ENCODE data around the gene GNB5. TPM values are rescaled to one million over a fixed set of nuclear protein-coding genes. Genes with fewer than 3 reads are reported as not detected.

GNB5 gene
- total RNA-seq, 1 experiment from 2014 or later: 29.8 TPM

GRCh38 chr15:52220937-52221660 lies 29.9 kb upstream of the GNB5 start:
- no peak overlapping the region for H2BK12ac ChIP-seq (ENCODE audit: insufficient read length, low read depth, low read length)
- H2AK5ac ChIP-seq (ENCODE audit: insufficient read length, low read length): no peak overlapping the region
- Mint-ChIP-seq H3K4me1 (no peaks in the 10 kb centered on the region), H3K4me3 (no peak overlapping the region), H3K9me3 (no peaks in the 10 kb centered on the region), H3K27ac (0 out of 7 replicates have a peak overlapping the region, but pooled peaks of 1 of the 3 experiments have one; percentile 17), H3K27me3 (ENCODE audit: low read depth) (no peaks in the 10 kb centered on the region), H3K36me3 (ENCODE audit: insufficient read depth in 1 of 3, low read depth in 3 of 3) (peaks cover 20 to 74% (median 49%) of the 10 kb centered on the region in 3 experiments; a peak in 6 of 7 replicates)
- H3K4me1 ChIP-seq (ENCODE audit: insufficient read depth, low read length): no peaks in the 10 kb centered on the region
- H3T11ph ChIP-seq (ENCODE audit: low read length): no peak overlapping the region
- no peak overlapping the region for H3K23ac ChIP-seq (ENCODE audit: insufficient read length, low read depth, low read length)
- no peaks in the 10 kb centered on the region for H3K9me3 ChIP-seq (ENCODE audit: control insufficient read depth, low read depth, low read length)
- no peak overlapping the region for H4K8ac ChIP-seq (replicated peaks; ENCODE audit: insufficient read length, low read depth, low read length)
- no peak overlapping the region for H3K14ac ChIP-seq (ENCODE audit: insufficient read depth, low read length)
- H3K79me2 ChIP-seq (ENCODE audit: insufficient read depth, low read length): no peaks in the 10 kb centered on the region
- no peak overlapping the region for H2BK120ac ChIP-seq (ENCODE audit: low read depth, low read length, poor library complexity, severe bottlenecking)
- no peak overlapping the region for H3K4me2 ChIP-seq (ENCODE audit: insufficient read depth, insufficient read length, low read length)
- no peak overlapping the region for H4K91ac ChIP-seq (ENCODE audit: insufficient read length, low read depth, low read length)
- H3K18ac ChIP-seq (ENCODE audit: insufficient read length, low read depth, low read length): no peak overlapping the region
- no peaks in the 10 kb centered on the region for H3K79me1 ChIP-seq (ENCODE audit: insufficient read depth, low read depth, low read length, poor library complexity, severe bottlenecking)
- no peak overlapping the region for H2BK20ac ChIP-seq (ENCODE audit: low read depth, low read length, poor library complexity, severe bottlenecking)
- no peak overlapping the region for H2AFZ ChIP-seq (ENCODE audit: low read length)
- no peak overlapping the region for H2BK15ac ChIP-seq (ENCODE audit: low read depth, low read length)
- H4K5ac ChIP-seq (ENCODE audit: insufficient read length, low read depth, low read length): no peak overlapping the region
- no peaks in the 10 kb centered on the region for H4K20me1 ChIP-seq (ENCODE audit: control insufficient read depth, insufficient read depth, insufficient read length)
- H3K27me3 ChIP-seq (ENCODE audit: insufficient read depth, low read length): no peaks in the 10 kb centered on the region
- H3K56ac ChIP-seq (ENCODE audit: insufficient read length, low read depth, low read length): no peak overlapping the region
- H2BK5ac ChIP-seq (ENCODE audit: insufficient read length, low read length): no peak overlapping the region
- H3K27ac ChIP-seq (ENCODE audit: insufficient read length, low read depth, low read length): no peak overlapping the region
- no peak for TF ChIP-seq CTCF (conservative IDR thresholded peaks at IDR 0.05)
- no peaks in the 10 kb centered on the region for H3K23me2 ChIP-seq (ENCODE audit: insufficient read length, low read depth, low read length, poor library complexity, severe bottlenecking)
- no peak overlapping the region for H3K9ac ChIP-seq (ENCODE audit: extremely low read depth, insufficient read length, low read length)
- no peak overlapping the region for H3K4ac ChIP-seq (ENCODE audit: low read depth, low read length)
- no peak for DNase-seq
- no CpG with 5 or more reads among the region's 7 CpGs for WGBS (ENCODE audit: extremely low coverage, insufficient read length, low lambda C conversion rate)

All from H9 (cell line).